Panc1 (cell line): ENCODE results near the gene CFAP52. TPM values are rescaled to one million over a fixed set of nuclear protein-coding genes. Genes with fewer than 3 reads are reported as not detected.

Experiments used
- ATAC-seq: fragments of 200-7000 bp; cut with Tn5 transposase; 2 replicates; pipeline ENCODE4 v1.9.1; 2020; ENCODE audit warnings: mild to moderate bottlenecking, moderate library complexity
- Bru-seq: library from RNA; stranded (reverse); fragments of 400-500 nt; gene quantifications from one replicate; lab custom pipeline; 2021; lab: Mats Ljungman, UMichigan
- BruChase-seq, 2 experiments: library from RNA; stranded (reverse); fragments of 400-500 nt; gene quantifications; one replicate each; lab custom pipeline; 2021; lab: Mats Ljungman, UMichigan
- BruUV-seq: library from RNA; stranded (reverse); fragments of 400-500 nt; replicated peaks from 2 replicates; lab custom pipeline; 2021; lab: Mats Ljungman, UMichigan
- CTCF ChIA-PET: fragments of 300-600 bp; sonication (Branson Sonifier 250); formaldehyde crosslinking; loops from one replicate; lab custom pipeline; 2022; ENCODE audit warnings: antibody characterized with exemption; lab: Charles Lee
- POLR2A ChIA-PET: fragments of 300-600 bp; sonication (Branson Sonifier 250); formaldehyde crosslinking; loops from one replicate; lab custom pipeline; 2022; ENCODE audit warnings: antibody characterized with exemption; lab: Charles Lee
- DNase-seq: peaks from one replicate; pipeline ENCODE4 v3.0.0-alpha.2; 2010; ENCODE audit warnings: low read depth, low spot score
- H3K27ac ChIP-seq: 2 replicates; pipeline ENCODE4 v1.5.1; 2011; ENCODE audit warnings: mild to moderate bottlenecking, low read length, inconsistent platforms
- H3K27me3 ChIP-seq: fragments of 200-500 bp; sonication (Bioruptor generic); 2 replicates; pipeline ENCODE4 v1.6.0; 2014; ENCODE audit warnings: low read length, inconsistent platforms; ENCODE audit not compliant: control insufficient read depth, insufficient read depth
- H3K36me3 ChIP-seq: fragments of 200-500 bp; sonication (Bioruptor generic); 2 replicates; pipeline ENCODE4 v1.5.1; 2014; ENCODE audit warnings: inconsistent platforms, mild to moderate bottlenecking, low read length, moderate library complexity; ENCODE audit not compliant: control insufficient read depth, insufficient read depth
- H3K4me1 ChIP-seq: 2 replicates; pipeline ENCODE4 v1.5.1; 2011; ENCODE audit warnings: inconsistent platforms, mild to moderate bottlenecking, low read length, moderate library complexity; ENCODE audit not compliant: control insufficient read depth, insufficient read depth
- H3K4me3 ChIP-seq, 2 experiments: 2 replicates each; pipeline ENCODE4 v1.5.1; 2011 to 2012; ENCODE audit warnings: low read depth in 2 of 2, low read length in 2 of 2, mild to moderate bottlenecking in 2 of 2, inconsistent platforms in 1 of 2, moderate library complexity in 1 of 2
- H3K9me3 ChIP-seq: fragments of 200-500 bp; sonication (Bioruptor generic); 2 replicates; pipeline ENCODE4 v1.5.1; 2014; ENCODE audit warnings: low read depth, mild to moderate bottlenecking, inconsistent platforms, low read length, moderate library complexity; ENCODE audit not compliant: control insufficient read depth, insufficient read depth
- CTCF ChIP-seq: fragments of 450-650 bp; IDR thresholded peaks from 2 replicates; pipeline ENCODE4 v1.5.1; 2017; ENCODE audit warnings: mild to moderate bottlenecking
- POLR2AphosphoS5 ChIP-seq: IDR thresholded peaks from 2 replicates; pipeline ENCODE4 v1.6.1; 2012; ENCODE audit warnings: mild to moderate bottlenecking, low read depth, low read length, moderate library complexity
- SIN3A ChIP-seq: IDR thresholded peaks from 2 replicates; pipeline ENCODE4 v1.6.1; 2012; ENCODE audit warnings: low read depth, mild to moderate bottlenecking, low read length, moderate library complexity, borderline replicate concordance; ENCODE audit not compliant: insufficient read depth
- TCF7L2 ChIP-seq: IDR thresholded peaks from 2 replicates; pipeline ENCODE4 v1.6.1; 2011; ENCODE audit warnings: mild to moderate bottlenecking, low read depth, low read length, inconsistent platforms
- in situ Hi-C: cut with HindIII; loops from 2 replicates; pipeline ENCODE4 v1.10.0; 2016; ENCODE audit warnings: low sequenced_read_pairs, low pct_unique_long_range_greater_than_20kb
- intact Hi-C: fragments of 100-400 bp; cut with micrococcal nuclease; formaldehyde crosslinking; loops from one replicate; pipeline ENCODE4 v1.10.0; 2022; ENCODE audit not compliant: unreplicated experiment
- long read RNA-seq: library from polyadenylated mRNA; unstranded; transcript quantifications from one replicate; pipeline ENCODE4 v2.0.0, GENCODE V29; 2021; ENCODE audit not compliant: unreplicated experiment
- polyA plus RNA-seq: library from polyadenylated mRNA; unstranded; fragments of >200 nt; gene quantifications from one replicate; pipeline ENCODE4 v1.2.1, GENCODE V29; 2012; ENCODE audit warnings: missing spikeins; ENCODE audit not compliant: insufficient read length
- total RNA-seq: library from RNA; stranded (reverse); gene quantifications from one replicate; pipeline ENCODE4 v1.2.1, GENCODE V29; 2021; ENCODE audit not compliant: unreplicated experiment
- TF ChIP-seq, protein P1 (sequence below), 2 experiments: IDR thresholded peaks; 2 replicates each; pipeline ENCODE4 v1.6.1; 2011 to 2012; ENCODE audit warnings: low read depth in 2 of 2, control low read depth in 1 of 2, low read length in 1 of 2, mild to moderate bottlenecking in 1 of 2, moderate library complexity in 1 of 2; ENCODE audit not compliant: insufficient read depth in 1 of 2

CFAP52 gene
- total RNA-seq: not detected
- polyA plus RNA-seq: 0.53 TPM
- percentile 6 among the genes with signal in this experiment for Bru-seq, nascent RNA
- percentile 6 among the genes with signal in this experiment for BruChase-seq, experiment 1, labeled RNA remaining after a 2-hour chase
- percentile 12 among the genes with signal in this experiment for BruChase-seq, experiment 2, labeled RNA remaining after a 6-hour chase
- long read RNA-seq: 0 reads

- Histone ChIP-seq H3K27ac (peak within 1 kb of the TSS; percentile 79), H3K27me3 (no peaks in the 10 kb centered on the region), H3K9me3 (no peaks in the 10 kb centered on the region), H3K4me1 (no peaks in the 10 kb centered on the region), H3K4me3 (peak within 1 kb of the TSS; percentile 89 to 94), H3K36me3 (no peaks in the 10 kb centered on the region; the same call in 1 of the 2 replicates)
- DNase-seq: peak; percentile 51
- no peak for TF ChIP-seq TCF7L2
- TF ChIP-seq, protein P1, sequence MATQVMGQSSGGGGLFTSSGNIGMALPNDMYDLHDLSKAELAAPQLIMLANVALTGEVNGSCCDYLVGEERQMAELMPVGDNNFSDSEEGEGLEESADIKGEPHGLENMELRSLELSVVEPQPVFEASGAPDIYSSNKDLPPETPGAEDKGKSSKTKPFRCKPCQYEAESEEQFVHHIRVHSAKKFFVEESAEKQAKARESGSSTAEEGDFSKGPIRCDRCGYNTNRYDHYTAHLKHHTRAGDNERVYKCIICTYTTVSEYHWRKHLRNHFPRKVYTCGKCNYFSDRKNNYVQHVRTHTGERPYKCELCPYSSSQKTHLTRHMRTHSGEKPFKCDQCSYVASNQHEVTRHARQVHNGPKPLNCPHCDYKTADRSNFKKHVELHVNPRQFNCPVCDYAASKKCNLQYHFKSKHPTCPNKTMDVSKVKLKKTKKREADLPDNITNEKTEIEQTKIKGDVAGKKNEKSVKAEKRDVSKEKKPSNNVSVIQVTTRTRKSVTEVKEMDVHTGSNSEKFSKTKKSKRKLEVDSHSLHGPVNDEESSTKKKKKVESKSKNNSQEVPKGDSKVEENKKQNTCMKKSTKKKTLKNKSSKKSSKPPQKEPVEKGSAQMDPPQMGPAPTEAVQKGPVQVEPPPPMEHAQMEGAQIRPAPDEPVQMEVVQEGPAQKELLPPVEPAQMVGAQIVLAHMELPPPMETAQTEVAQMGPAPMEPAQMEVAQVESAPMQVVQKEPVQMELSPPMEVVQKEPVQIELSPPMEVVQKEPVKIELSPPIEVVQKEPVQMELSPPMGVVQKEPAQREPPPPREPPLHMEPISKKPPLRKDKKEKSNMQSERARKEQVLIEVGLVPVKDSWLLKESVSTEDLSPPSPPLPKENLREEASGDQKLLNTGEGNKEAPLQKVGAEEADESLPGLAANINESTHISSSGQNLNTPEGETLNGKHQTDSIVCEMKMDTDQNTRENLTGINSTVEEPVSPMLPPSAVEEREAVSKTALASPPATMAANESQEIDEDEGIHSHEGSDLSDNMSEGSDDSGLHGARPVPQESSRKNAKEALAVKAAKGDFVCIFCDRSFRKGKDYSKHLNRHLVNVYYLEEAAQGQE (IDR thresholded peaks at IDR 0.05; ENCODE audit: insufficient read depth in 1 of 2, low read depth in 2 of 2, low read length in 1 of 2): no peak
- peak; percentile 75; the same call in 1 of the 2 replicates for TF ChIP-seq SIN3A
- TF ChIP-seq POLR2AphosphoS5: no peak
- peak; percentile 85 for TF ChIP-seq CTCF
- in situ Hi-C loops (no loop called here), intact Hi-C loops (loop anchor here (2.0 kb wide), 2 partner anchors 70 to 100 kb away; no protein-coding TSS in a partner anchor)
- no TSS peak for BruUV-seq
- ATAC-seq: peak; percentile 79
- ChIA-PET POLR2A (no interaction called here), CTCF (interaction anchor here (0.6 to 1.6 kb wide), 3 partner anchors 70 to 149 kb away, joined by 3 to 5 read pairs (median 3); no protein-coding TSS in a partner anchor)
Measured at GRCh38 chr17:9576521-9577372, at the start of gene CFAP52. CFAP52 (plus strand) TSS chr17:9576642; CDS start chr17:9576696, 54 bp downstream.

DNA sequence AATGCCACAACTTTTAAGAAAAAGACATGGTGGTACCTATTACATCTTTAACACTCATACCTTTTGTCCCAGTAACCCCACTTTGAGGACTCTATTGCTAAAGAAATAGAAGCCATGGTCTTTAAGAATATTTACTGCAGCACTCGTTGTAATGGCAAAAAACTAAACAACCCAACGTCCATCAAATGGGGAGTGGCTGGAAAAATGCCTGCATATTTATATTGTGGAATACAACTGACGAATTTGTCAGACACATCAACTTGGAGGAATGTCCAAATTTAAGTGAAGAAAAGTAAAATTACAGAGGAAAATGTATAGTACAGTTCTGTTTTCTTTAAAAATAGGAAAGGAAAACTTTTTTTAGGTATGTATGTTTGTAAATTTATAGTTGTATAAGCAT, 48.7 kb upstream of the CFAP52 start:
- intact Hi-C loops: loop anchor here (10.0 kb wide), 1 partner anchor 123 kb away; no protein-coding TSS in a partner anchor
- Histone ChIP-seq H3K4me1 (no peaks in the 10 kb centered on the region), H3K36me3 (no peaks in the 10 kb centered on the region), H3K27ac (no peak overlapping the region), H3K4me3 (no peak overlapping the region), H3K27me3 (no peaks in the 10 kb centered on the region), H3K9me3 (no peaks in the 10 kb centered on the region)
- DNase-seq: no peak
- ATAC-seq: no peak
- ChIA-PET CTCF (no interaction called here), POLR2A (no interaction called here)
- TF ChIP-seq POLR2AphosphoS5 (no peak), SIN3A (no peak), TCF7L2 (no peak), CTCF (no peak)
- TF ChIP-seq, protein P1 (IDR thresholded peaks at IDR 0.05; ENCODE audit: insufficient read depth in 1 of 2, low read depth in 2 of 2, low read length in 1 of 2): no peak
- in situ Hi-C loops: no loop called here
- BruUV-seq: no TSS peak
